GM19099 (cell line): ENCODE results near the gene PLSCR1.
A peak's percentile ranks its signal among the peaks of the same experiment; 100 is the strongest.

Experiments
- POLR2A ChIP-seq: IDR thresholded peaks from 3 replicates; pipeline ENCODE4 v1.6.1; 2011; ENCODE audit warnings: low read depth; ENCODE audit not compliant: insufficient read length; ENCODE audit errors: extremely low read depth

The PLSCR1 gene, protein sequence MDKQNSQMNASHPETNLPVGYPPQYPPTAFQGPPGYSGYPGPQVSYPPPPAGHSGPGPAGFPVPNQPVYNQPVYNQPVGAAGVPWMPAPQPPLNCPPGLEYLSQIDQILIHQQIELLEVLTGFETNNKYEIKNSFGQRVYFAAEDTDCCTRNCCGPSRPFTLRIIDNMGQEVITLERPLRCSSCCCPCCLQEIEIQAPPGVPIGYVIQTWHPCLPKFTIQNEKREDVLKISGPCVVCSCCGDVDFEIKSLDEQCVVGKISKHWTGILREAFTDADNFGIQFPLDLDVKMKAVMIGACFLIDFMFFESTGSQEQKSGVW

GRCh38 chr3:146544002-146544928 lies at the start of gene PLSCR1:
Gene PLSCR1 (minus strand): TSS chr3:146544607. CDS start chr3:146536552, 8,055 bp downstream.
- TF ChIP-seq POLR2A, result peak; percentile 85

- TF ChIP-seq POLR2A, result no peak
Measured at GRCh38 chr3:146593776-146594175, 49.4 kb upstream of the PLSCR1 start.

- no peak for TF ChIP-seq POLR2A
Measured at GRCh38 chr3:146590521-146590920, 46.1 kb upstream of the PLSCR1 start.

- TF ChIP-seq POLR2A, result no peak
Measured at GRCh38 chr3:146589899-146590508, 45.6 kb upstream of the PLSCR1 start.

DNA sequence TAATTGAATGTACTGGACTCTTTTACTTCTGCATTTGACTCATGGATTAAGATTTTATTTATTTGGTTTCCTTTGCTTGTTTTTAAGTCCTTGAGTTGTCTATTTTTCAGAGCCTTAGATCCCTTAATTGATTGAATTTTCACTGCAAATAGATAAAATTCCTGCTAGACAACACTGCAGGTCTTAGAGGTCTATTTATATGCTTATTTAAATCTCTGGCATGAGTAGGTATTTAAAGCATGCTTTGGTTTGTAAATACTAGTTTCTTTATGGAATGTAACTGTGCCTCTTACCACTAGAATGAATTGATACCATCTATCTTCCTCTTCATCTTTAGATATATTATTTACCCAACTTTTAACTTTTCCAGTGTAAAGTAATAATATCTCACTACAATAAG lies 40.7 kb upstream of the PLSCR1 start:
- no peak for TF ChIP-seq POLR2A

GRCh38 chr3:146581951-146582467 lies 37.6 kb upstream of the PLSCR1 start:
- TF ChIP-seq POLR2A, result no peak

DNA sequence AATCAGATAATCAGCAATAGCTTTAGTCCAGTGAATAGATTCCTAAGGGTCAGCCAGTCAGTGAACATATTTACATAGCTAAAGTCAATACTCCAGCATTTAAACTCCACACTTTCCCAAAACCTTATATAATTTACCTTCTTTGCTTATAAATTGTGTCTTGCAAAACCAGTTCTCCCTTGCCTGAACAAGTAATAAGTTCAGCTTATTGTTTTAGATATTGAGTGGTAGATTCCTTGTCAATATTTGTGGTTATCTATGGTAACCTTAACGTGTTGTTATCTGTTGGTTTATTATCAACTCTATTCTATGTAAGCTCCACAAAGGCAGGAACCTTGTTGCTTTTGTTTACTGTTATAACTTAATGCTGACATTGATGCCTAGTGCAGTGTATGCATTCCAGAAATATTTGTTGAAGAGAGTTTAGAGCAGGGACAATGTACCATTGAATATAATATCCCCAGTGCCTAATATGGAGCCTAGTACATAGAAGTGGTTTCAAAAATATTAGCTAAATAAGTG lies 36.7 kb upstream of the PLSCR1 start:
- TF ChIP-seq POLR2A, result no peak

GRCh38 chr3:146577662-146578061 lies 33.3 kb upstream of the PLSCR1 start:
- no peak for TF ChIP-seq POLR2A

DNA sequence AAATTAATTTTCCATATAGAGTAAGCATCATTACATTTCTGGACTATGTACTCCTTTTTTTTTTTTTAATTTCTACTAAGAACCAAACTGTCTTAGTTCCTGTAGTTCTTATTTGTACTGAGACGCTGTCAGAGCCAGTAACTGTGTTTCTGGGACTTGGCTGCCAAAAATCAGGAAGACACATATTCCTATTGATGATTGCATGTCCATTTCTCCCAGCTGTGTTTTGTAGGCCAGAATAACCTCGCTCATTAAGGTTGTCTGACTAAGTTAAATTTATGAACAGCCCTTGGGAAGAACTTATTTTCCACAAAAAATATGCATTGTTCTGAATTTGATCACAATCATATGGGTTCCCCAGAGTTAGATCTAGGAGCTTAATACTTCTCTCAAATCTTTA lies 31.2 kb upstream of the PLSCR1 start:
- no peak for TF ChIP-seq POLR2A

DNA sequence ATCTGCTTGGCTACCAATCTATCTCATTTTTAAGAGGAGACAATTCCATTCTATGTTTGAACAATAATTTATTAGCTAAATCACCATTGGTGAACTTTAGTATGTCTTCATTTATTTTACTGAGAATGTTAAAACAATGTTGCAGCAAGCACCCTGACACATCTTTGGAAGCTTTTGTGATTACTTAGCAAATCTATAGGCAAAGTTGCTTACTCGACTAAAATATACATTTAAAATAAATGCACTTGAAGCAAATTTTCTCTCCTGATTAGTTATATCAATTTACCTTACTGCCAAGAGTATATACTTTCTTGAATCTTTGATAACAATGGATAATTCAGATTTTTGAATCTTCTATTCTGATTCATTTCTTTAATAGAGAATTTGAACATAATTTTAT lies 29.8 kb upstream of the PLSCR1 start:
- no peak for TF ChIP-seq POLR2A

DNA sequence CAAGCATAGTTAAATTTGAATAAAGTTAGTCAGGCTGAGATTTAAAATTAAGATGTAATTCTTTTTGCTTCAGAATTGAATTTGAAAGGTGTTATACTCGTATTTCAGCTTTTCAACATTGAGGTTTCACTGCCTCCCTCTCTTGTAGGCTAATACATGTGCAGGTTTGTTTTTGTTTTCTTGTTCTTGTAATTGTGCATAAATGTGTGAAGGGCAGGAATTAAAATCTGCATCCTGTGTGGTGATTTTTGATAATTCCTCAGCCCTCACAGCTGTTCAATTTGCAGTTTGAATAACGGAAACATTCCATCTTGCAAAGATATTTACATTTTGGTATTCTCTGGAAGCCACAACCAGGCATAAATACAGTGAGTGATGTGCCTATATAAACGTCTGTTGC lies 24.9 kb upstream of the PLSCR1 start:
- no peak for TF ChIP-seq POLR2A

GRCh38 chr3:146566138-146566537 lies 21.7 kb upstream of the PLSCR1 start:
- no peak for TF ChIP-seq POLR2A

- no peak for TF ChIP-seq POLR2A
Measured at GRCh38 chr3:146561879-146562278, 17.5 kb upstream of the PLSCR1 start.

- TF ChIP-seq POLR2A, result no peak
Measured at GRCh38 chr3:146561463-146561862, 17.1 kb upstream of the PLSCR1 start.

DNA sequence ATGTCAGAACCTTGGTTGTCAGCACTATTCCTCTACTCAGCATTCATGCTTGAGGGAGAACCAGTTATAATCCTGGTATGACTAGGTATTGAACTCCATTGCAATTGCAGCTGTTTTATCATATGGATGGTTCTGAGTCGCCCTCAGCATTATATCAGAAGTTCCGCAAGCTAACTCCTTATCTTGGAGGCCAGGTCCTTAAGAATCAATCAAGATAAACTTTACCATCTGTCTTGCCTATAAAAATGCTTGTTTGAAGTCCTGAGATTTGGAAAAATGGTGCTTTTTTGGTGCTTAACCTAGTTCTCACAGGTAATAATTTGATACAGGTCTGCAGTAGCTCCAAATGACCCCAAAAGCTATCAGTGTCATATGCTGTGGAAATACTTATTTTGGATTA lies 16.3 kb upstream of the PLSCR1 start:
- no peak for TF ChIP-seq POLR2A
